Effector memory CD4-positive, alpha-beta T cell (primary cell): Measurements from ENCODE around the gene MTERF4.

ENCODE experiments used
- DNase-seq, 3 donors: peaks; one replicate each; pipeline ENCODE4 v3.0.0-alpha.2; 2020
- H3K27ac ChIP-seq: 2 replicates; pipeline ENCODE4 v1.7.0; 2013; ENCODE audit warnings: mild to moderate bottlenecking, low read length, moderate library complexity; ENCODE audit not compliant: insufficient read depth, poor library complexity, severe bottlenecking
- H3K27me3 ChIP-seq: replicated peaks from 2 replicates; pipeline ENCODE4 v1.7.0; 2013; ENCODE audit warnings: mild to moderate bottlenecking, low read length; ENCODE audit not compliant: insufficient read depth, control insufficient read depth, poor library complexity, severe bottlenecking
- H3K36me3 ChIP-seq: 2 replicates; pipeline ENCODE4 v1.7.0; 2013; ENCODE audit warnings: mild to moderate bottlenecking, low read length, moderate library complexity; ENCODE audit not compliant: control insufficient read depth, insufficient read depth
- H3K4me1 ChIP-seq: 2 replicates; pipeline ENCODE4 v1.7.0; 2013; ENCODE audit warnings: low read length, mild to moderate bottlenecking; ENCODE audit not compliant: control insufficient read depth, insufficient read depth, poor library complexity, severe bottlenecking
- H3K4me3 ChIP-seq: 2 replicates; pipeline ENCODE4 v1.7.0; 2013; ENCODE audit warnings: low read length, low read depth, mild to moderate bottlenecking; ENCODE audit not compliant: insufficient read depth, poor library complexity, severe bottlenecking
- H3K9me3 ChIP-seq: 2 replicates; pipeline ENCODE4 v1.7.0; 2013; ENCODE audit warnings: mild to moderate bottlenecking, low read length, moderate library complexity; ENCODE audit not compliant: control insufficient read depth

MTERF4 gene

DNA sequence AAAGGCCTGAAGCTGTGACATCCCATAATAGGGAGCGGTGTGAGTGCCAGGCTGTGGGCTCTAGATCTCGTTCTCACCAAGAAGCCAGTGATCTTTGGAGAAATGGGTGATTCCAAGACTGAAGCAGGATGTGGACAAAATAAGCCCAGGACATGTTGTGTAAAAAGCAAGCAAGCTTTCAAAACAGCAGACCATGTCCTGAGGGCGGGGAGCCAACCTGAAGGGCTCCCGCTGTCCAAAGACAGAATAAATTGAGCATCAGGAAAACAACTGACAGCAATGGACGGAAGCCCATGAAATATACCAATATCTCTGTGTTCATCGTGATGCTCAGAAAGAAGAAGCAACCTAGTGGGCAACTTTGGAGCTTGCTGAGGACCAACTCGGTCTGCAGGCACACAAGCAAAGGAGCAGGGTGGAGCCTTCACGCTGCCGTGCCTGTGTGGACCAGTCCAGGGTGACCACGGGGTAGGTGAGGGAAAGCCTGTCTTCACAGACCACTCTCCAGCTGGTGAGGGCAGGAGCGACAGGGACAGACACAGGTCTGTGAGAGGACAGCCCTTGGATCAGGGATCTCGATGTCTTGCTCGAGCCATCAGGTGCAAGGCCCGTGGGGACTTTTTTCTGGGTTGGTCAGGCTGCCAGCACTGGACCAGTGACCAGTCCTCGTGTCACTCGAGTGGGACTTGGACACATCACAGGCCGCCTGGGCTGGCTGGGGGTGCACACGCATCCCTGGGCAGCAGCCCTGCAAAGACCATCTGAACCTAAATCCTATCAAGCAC is 21.5 kb downstream of the MTERF4 start:
- DNase-seq, result no peak
- no peak overlapping the region for H3K27ac ChIP-seq
- peaks cover 8% of the 10 kb centered on the region for H3K36me3 ChIP-seq

DNA sequence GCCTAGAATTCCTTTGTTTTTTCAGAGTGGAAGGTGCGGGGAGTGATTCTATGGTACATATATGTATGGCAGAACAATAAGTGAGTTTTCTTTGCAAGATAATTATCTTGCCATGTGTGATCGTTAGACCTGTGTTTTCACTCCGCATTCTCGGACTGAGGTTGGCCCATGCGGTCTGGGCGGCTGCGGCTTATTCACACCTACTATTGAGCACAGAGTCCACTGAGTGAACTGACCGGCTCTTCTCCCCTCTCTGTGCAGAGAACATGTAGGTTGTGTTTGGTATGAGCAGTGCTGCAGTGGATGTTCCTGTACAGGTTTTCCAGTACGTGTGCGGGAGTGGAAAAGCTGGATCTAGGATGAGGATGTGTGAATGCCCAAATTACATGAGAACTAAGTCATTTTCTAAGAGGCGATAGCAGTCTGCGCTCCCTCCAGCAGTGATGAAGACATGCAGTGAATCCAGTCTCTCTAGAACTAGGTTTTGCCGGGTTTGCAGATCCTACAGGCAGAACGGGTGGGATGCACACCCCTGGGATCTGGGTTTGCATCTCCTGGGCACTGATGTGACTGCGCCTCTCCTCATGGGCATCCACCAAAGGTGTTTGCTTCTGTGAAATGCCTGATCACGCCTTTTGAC is 27.1 kb downstream of the MTERF4 start:
- no peak for DNase-seq
- Histone ChIP-seq H3K4me1 (no peaks in the 10 kb centered on the region), H3K36me3 (peaks cover 19% of the 10 kb centered on the region)

More for the DNA sequence above, 21.5 kb downstream of the MTERF4 start:
- H3K27me3 ChIP-seq, result no peaks in the 10 kb centered on the region
- no peak overlapping the region for H3K4me3 ChIP-seq
- peaks cover 7% of the 10 kb centered on the region for H3K4me1 ChIP-seq
- H3K9me3 ChIP-seq, result no peaks in the 10 kb centered on the region

DNA sequence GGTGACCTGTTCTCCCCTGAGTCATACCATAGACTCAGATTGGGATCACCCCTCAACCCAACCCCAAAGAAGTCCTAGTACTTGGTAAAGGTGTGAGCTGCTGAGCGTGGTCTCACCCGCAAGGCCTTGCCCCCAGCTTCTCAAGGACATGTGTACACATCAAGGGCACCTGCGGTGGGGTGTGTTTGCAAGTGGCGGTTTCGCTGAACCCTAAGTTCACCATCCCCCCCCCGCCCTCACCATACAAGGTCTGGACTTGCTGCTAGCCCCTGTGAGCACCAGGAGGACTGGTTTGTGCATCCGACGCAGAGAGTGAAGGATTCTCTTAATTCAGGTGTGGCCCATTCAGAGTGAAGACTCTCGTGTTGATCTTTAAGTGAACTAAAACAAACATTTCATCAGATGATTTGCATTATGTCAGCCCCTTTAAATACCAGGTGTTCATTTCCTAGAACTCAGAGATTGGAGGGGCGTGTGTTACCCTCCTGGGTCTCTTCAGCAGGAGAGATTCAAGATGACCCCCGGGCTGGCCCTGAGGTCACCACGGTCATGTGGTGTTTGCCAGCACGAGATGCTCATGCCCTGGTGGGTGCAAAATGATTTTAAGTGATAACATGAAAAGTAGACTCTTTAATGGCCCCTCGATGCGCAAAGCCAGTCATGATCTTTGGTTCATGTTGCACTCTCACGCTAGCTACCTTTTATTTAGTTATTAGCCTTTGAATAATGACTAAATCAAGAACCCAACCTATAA is 27.8 kb downstream of the MTERF4 start:
- Histone ChIP-seq H3K9me3 (no peaks in the 10 kb centered on the region), H3K4me3 (no peak overlapping the region), H3K27me3 (no peaks in the 10 kb centered on the region), H3K4me1 (no peaks in the 10 kb centered on the region), H3K36me3 (peaks cover 19% of the 10 kb centered on the region), H3K27ac (no peak overlapping the region)
- DNase-seq, result no peak

More for the DNA sequence above, 27.1 kb downstream of the MTERF4 start:
- Histone ChIP-seq H3K27me3 (no peaks in the 10 kb centered on the region), H3K9me3 (no peaks in the 10 kb centered on the region), H3K4me3 (no peak overlapping the region), H3K27ac (no peak overlapping the region)

DNA sequence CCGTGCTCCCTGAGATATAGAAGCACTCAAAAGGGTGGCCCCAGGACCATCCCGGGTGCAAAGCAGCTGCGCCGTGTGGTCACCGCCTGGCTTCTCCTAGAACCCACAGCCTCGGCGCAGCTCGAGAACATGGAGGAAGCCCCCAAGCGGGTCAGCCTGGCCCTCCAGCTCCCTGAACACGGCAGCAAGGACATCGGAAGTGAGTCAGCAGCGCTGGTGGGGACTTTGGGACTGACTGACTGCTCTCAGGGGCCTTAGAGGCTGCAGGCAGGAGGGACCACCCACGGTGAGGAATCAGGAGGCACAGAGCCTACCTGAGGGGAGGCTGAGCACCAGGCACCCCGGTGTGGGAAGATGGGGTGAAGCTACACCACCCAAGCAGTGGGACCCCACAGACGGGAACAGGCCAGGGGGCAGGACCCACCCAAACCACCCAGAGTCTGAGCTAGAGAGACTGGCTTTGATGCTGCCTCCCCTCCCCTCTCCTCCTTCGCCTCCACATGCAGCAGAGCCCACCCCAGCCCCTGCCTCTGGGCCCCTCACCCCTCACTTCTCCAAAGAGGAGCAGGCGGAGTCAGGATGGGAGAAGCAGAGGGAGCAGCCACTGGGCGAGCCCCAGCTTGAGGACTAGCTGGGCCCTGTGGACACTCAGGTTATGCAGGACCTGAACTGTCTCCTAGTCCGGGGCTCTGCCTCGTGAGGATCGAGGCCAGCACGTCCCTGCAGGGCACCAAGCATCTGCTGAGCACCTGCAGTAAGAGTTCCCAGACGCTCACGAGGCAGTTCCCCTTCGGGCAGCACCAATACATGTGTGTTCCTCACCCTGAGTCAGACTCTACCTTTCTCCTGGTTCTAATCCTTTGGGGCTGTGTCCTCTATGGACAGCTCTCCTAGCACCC is 28.7 kb downstream of the MTERF4 start:
- no peaks in the 10 kb centered on the region for H3K4me1 ChIP-seq
- no peak overlapping the region for H3K27ac ChIP-seq
- no peaks in the 10 kb centered on the region for H3K27me3 ChIP-seq
- no peak for DNase-seq
- no peaks in the 10 kb centered on the region for H3K9me3 ChIP-seq
- H3K36me3 ChIP-seq, result peaks cover 19% of the 10 kb centered on the region
- H3K4me3 ChIP-seq, result no peak overlapping the region

DNA sequence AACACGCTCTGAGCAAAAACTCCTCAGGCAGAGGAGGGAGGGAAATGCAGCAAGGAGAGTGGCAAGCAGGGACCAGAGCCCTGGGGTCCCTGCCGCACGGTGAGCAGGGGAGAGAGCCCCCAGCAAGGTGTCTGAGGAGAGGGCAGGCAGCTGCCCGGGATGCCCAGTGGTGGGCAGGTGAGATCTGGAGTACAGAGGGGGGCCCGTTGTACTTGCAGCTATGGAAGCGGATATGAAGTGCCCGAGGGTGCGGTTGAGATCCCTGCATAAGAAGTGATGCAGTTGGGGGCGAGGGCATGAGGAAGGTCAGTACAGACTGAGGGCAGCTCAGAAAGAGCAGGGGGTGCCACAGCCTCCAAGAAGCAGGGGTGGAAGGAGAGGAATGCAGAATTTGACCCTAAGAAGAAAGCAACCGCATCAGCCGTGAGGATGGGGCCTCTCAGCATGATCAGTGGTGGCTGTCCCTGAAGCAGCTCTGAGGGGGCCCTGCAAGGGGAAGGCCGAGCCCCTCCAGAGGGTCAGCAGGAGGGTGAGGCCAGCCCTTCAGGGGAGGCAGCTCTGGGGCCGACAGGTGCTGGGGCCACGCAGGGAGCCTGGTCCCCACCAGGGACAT is 29.4 kb downstream of the MTERF4 start:
- H3K36me3 ChIP-seq, result peaks cover 19% of the 10 kb centered on the region
- no peak overlapping the region for H3K27ac ChIP-seq
- no peaks in the 10 kb centered on the region for H3K4me1 ChIP-seq
- H3K27me3 ChIP-seq, result no peaks in the 10 kb centered on the region
- no peak overlapping the region for H3K4me3 ChIP-seq
- DNase-seq, result no peak
- H3K9me3 ChIP-seq, result no peaks in the 10 kb centered on the region

DNA sequence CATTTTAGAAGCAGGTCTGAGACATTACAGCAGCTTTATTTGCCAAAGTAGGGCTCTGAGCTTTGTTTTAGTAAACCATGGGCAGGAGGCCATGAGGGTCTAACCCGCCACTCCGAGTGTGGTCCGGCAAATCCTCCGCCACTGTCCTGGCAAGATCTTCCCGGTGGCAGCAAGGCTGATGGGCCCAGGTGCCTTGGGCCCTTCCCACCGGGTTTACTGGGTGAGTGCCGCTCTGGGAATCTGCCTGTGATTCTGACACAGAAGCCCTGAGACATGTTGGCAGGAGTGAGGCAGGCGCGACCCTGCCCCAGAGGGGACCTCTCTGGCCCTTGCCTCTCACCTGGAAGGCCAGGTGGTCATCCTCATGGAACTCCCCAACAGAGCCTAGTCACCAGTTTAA is 29.9 kb downstream of the MTERF4 start:
- Histone ChIP-seq H3K4me1 (no peaks in the 10 kb centered on the region), H3K27ac (no peak overlapping the region), H3K4me3 (no peak overlapping the region), H3K27me3 (no peaks in the 10 kb centered on the region), H3K9me3 (no peaks in the 10 kb centered on the region), H3K36me3 (peaks cover 19% of the 10 kb centered on the region)
- DNase-seq, result no peak

DNA sequence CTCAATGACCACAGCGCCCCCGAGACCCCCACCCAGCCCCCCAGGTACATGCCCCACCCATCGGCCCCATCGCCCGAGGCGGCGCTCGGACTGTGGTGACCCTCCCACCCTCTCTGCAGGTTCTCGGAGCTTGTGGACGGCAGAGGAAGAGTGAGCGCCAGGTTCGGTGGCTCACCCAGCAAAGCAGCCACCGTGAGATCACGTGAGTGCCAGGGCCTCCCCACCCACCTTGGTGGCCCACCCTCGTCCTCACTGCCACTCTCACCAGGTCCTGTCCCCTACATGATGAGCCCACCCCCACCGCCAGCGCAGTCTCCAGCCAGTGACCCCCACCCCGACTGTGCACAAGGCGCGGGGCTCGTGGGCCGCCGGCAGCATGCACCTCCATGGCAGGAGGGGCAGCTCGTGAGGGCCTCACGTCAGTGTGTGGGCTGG is 30.4 kb downstream of the MTERF4 start:
- no peak overlapping the region for H3K4me3 ChIP-seq
- no peaks in the 10 kb centered on the region for H3K9me3 ChIP-seq
- H3K27ac ChIP-seq, result no peak overlapping the region
- H3K36me3 ChIP-seq, result peaks cover 19% of the 10 kb centered on the region
- no peak for DNase-seq
- H3K27me3 ChIP-seq, result no peaks in the 10 kb centered on the region
- H3K4me1 ChIP-seq, result no peaks in the 10 kb centered on the region

DNA sequence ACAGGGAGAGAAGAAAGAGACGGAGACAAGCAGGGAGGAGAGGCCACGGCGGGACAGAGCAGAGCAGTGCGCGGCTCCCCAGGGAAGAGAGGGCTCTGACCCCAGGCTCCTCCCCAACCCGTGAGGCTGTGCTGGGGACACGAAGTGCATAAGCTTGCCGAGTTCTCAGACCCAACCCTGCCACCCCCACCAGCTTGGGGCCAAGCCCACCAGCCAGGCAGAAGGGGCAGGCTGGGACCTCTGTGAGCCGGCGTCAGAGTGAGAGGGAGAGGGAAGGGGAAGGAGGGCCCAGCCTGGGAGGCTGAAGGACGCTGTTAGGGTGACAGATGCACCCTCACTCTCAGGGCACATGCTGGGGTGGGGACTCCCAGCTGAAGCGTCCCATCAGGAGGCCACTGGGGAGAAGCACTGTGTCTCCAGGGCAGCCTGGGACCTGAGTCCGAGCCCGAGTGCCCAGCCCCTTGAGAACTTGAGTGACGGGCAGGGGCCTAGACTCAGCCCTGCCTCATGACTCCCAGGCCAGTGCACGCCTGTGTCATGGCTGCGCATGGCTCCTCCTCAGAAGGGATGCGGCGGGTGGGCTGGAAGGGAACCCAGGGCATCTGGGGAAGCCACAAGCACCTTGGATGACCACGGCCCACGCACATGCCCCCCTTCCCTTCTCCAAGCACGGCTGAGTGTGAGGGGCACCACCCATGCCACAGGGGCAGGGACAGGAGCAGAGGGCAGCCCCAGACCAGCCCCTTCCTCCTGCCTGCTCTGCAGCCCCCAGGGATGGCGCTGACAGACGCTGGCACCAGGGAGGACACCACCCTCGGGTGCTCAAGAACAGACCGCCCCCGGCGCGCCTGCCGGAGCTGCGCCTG is 31.0 kb downstream of the MTERF4 start:
- H3K4me3 ChIP-seq, result no peak overlapping the region
- no peaks in the 10 kb centered on the region for H3K9me3 ChIP-seq
- H3K4me1 ChIP-seq, result no peaks in the 10 kb centered on the region
- H3K36me3 ChIP-seq, result peaks cover 19% of the 10 kb centered on the region
- DNase-seq, result no peak
- no peak overlapping the region for H3K27ac ChIP-seq
- no peaks in the 10 kb centered on the region for H3K27me3 ChIP-seq
